HG03045 (cell line): ENCODE measurements around the gene MT1A.
"Not testable (repeated sequence)": the region's sequence is repeated elsewhere in the genome, so short reads cannot be mapped to it uniquely, and the experiment has no call there.

Experiments
- ATAC-seq: cut with Tn5 transposase; IDR thresholded peaks from one replicate; pipeline ENCODE4 v1.9.1; 2021; ENCODE audit warnings: mild to moderate bottlenecking, moderate library complexity; ENCODE audit not compliant: unreplicated experiment

MT1A gene

GRCh38 chr16:56610017-56610608, 28.4 kb upstream of the MT1A start:
- ATAC-seq, result no peak

- no peak for ATAC-seq
Observed at GRCh38 chr16:56610609-56611111, 27.8 kb upstream of the MT1A start.

- no peak for ATAC-seq
Observed at GRCh38 chr16:56611281-56611833, 27.1 kb upstream of the MT1A start.

- ATAC-seq, result no peak
Observed at GRCh38 chr16:56613706-56614105, 24.8 kb upstream of the MT1A start.

- no peak for ATAC-seq
Observed at GRCh38 chr16:56614549-56614991, 23.9 kb upstream of the MT1A start.

- ATAC-seq, result no peak
Observed at GRCh38 chr16:56615353-56615752, 23.1 kb upstream of the MT1A start.

- ATAC-seq, result no peak
Observed at GRCh38 chr16:56616608-56617211, 21.8 kb upstream of the MT1A start.

GRCh38 chr16:56617212-56618085, 21.0 kb upstream of the MT1A start:
- no peak for ATAC-seq

- ATAC-seq, result no peak
Observed at GRCh38 chr16:56618138-56618537, 20.3 kb upstream of the MT1A start.

- ATAC-seq, result no peak
Observed at GRCh38 chr16:56620339-56620897, 18.0 kb upstream of the MT1A start.

GRCh38 chr16:56621665-56622445, 16.6 kb upstream of the MT1A start:
- not testable (repeated sequence) for ATAC-seq

- not testable (repeated sequence) for ATAC-seq
Observed at GRCh38 chr16:56623184-56623583, 15.3 kb upstream of the MT1A start.

GRCh38 chr16:56623637-56624036, 14.8 kb upstream of the MT1A start:
- no peak for ATAC-seq

- peak; percentile 47 for ATAC-seq
Observed at GRCh38 chr16:56625140-56625942, 13.1 kb upstream of the MT1A start, which contains the start of gene MT1E. Gene MT1E, plus strand, starts transcription at chr16:56625781. Its CDS starts 71 bp downstream, at chr16:56625852.

- ATAC-seq, result no peak
Observed at GRCh38 chr16:56625943-56626654, 12.4 kb upstream of the MT1A start.

- no peak for ATAC-seq
Observed at GRCh38 chr16:56626685-56627084, 11.8 kb upstream of the MT1A start.

- no peak for ATAC-seq
Observed at GRCh38 chr16:56628486-56629350, 9.7 kb upstream of the MT1A start.

- no peak for ATAC-seq
Observed at GRCh38 chr16:56629531-56629930, 8.9 kb upstream of the MT1A start.
